ENCODE results near the gene MPHOSPH6.

MPHOSPH6 gene

GRCh38 chr16:82184213-82184612 lies 14.2 kb upstream of the MPHOSPH6 start:
- Mint-ChIP-seq H3K27me3 (ENCODE audit: low read depth) (peaks cover 26% of the 10 kb centered on the region), H3K36me3 (ENCODE audit: low read depth) (no peaks in the 10 kb centered on the region), H3K4me1 (ENCODE audit: low read depth) (peaks cover 12% of the 10 kb centered on the region), H3K27ac (no peak overlapping the region), H3K9me3 (no peaks in the 10 kb centered on the region), H3K4me3 (no peak overlapping the region)
- no peak for DNase-seq (ENCODE audit: low spot score)

- H3K4me3 Mint-ChIP-seq = no peak overlapping the region
- H3K36me3 Mint-ChIP-seq (ENCODE audit: low read depth) = no peaks in the 10 kb centered on the region
- H3K27me3 Mint-ChIP-seq (ENCODE audit: low read depth) = peaks cover 35% of the 10 kb centered on the region
- H3K9me3 Mint-ChIP-seq = no peaks in the 10 kb centered on the region
- peaks cover 9% of the 10 kb centered on the region for H3K4me1 Mint-ChIP-seq (ENCODE audit: low read depth)
- no peak for DNase-seq (ENCODE audit: low spot score)
- no peak overlapping the region for H3K27ac Mint-ChIP-seq
Observed at GRCh38 chr16:82183004-82183397, 13.0 kb upstream of the MPHOSPH6 start.

GRCh38 chr16:82182266-82183003 lies 12.4 kb upstream of the MPHOSPH6 start:
- no peak for DNase-seq (ENCODE audit: low spot score)
- peaks cover 37% of the 10 kb centered on the region for H3K27me3 Mint-ChIP-seq (ENCODE audit: low read depth)
- H3K4me1 Mint-ChIP-seq (ENCODE audit: low read depth) = peaks cover 4% of the 10 kb centered on the region
- no peak overlapping the region for H3K4me3 Mint-ChIP-seq
- H3K27ac Mint-ChIP-seq = no peak overlapping the region
- no peaks in the 10 kb centered on the region for H3K9me3 Mint-ChIP-seq
- no peaks in the 10 kb centered on the region for H3K36me3 Mint-ChIP-seq (ENCODE audit: low read depth)

GRCh38 chr16:82181461-82182185 lies 11.6 kb upstream of the MPHOSPH6 start:
- no peak overlapping the region for H3K27ac Mint-ChIP-seq
- no peak for DNase-seq (ENCODE audit: low spot score)
- no peaks in the 10 kb centered on the region for H3K36me3 Mint-ChIP-seq (ENCODE audit: low read depth)
- no peaks in the 10 kb centered on the region for H3K4me1 Mint-ChIP-seq (ENCODE audit: low read depth)
- no peak overlapping the region for H3K4me3 Mint-ChIP-seq
- H3K9me3 Mint-ChIP-seq = no peaks in the 10 kb centered on the region
- H3K27me3 Mint-ChIP-seq (ENCODE audit: low read depth) = peaks cover 43% of the 10 kb centered on the region

GRCh38 chr16:82178352-82178751 lies 8.3 kb upstream of the MPHOSPH6 start:
- Mint-ChIP-seq H3K9me3 (no peaks in the 10 kb centered on the region), H3K27ac (no peak overlapping the region), H3K27me3 (ENCODE audit: low read depth) (peaks cover 57% of the 10 kb centered on the region), H3K4me1 (ENCODE audit: low read depth) (no peaks in the 10 kb centered on the region), H3K4me3 (no peak overlapping the region), H3K36me3 (ENCODE audit: low read depth) (no peaks in the 10 kb centered on the region)
- no peak for DNase-seq (ENCODE audit: low spot score)

GRCh38 chr16:82177555-82177954 lies 7.5 kb upstream of the MPHOSPH6 start:
- Mint-ChIP-seq H3K27ac (no peak overlapping the region), H3K27me3 (ENCODE audit: low read depth) (peaks cover 60% of the 10 kb centered on the region), H3K36me3 (ENCODE audit: low read depth) (no peaks in the 10 kb centered on the region), H3K4me3 (no peak overlapping the region), H3K9me3 (no peaks in the 10 kb centered on the region), H3K4me1 (ENCODE audit: low read depth) (no peaks in the 10 kb centered on the region)
- no peak for DNase-seq (ENCODE audit: low spot score)

- peaks cover 68% of the 10 kb centered on the region for H3K27me3 Mint-ChIP-seq (ENCODE audit: low read depth)
- H3K4me3 Mint-ChIP-seq = no peak overlapping the region
- H3K9me3 Mint-ChIP-seq = no peaks in the 10 kb centered on the region
- no peaks in the 10 kb centered on the region for H3K36me3 Mint-ChIP-seq (ENCODE audit: low read depth)
- no peak for DNase-seq (ENCODE audit: low spot score)
- H3K4me1 Mint-ChIP-seq (ENCODE audit: low read depth) = no peaks in the 10 kb centered on the region
- H3K27ac Mint-ChIP-seq = no peak overlapping the region
Observed at GRCh38 chr16:82176204-82176603, 6.2 kb upstream of the MPHOSPH6 start.

GRCh38 chr16:82175627-82176026 lies 5.6 kb upstream of the MPHOSPH6 start:
- no peak for DNase-seq (ENCODE audit: low spot score)
- H3K4me3 Mint-ChIP-seq = no peak overlapping the region
- H3K27me3 Mint-ChIP-seq (ENCODE audit: low read depth) = peaks cover 71% of the 10 kb centered on the region
- H3K9me3 Mint-ChIP-seq = no peaks in the 10 kb centered on the region
- no peak overlapping the region for H3K27ac Mint-ChIP-seq
- H3K4me1 Mint-ChIP-seq (ENCODE audit: low read depth) = no peaks in the 10 kb centered on the region
- no peaks in the 10 kb centered on the region for H3K36me3 Mint-ChIP-seq (ENCODE audit: low read depth)

GRCh38 chr16:82167670-82168069 lies 2.4 kb downstream of the MPHOSPH6 start:
- H3K4me3 Mint-ChIP-seq = no peak overlapping the region
- H3K27ac Mint-ChIP-seq = no peak overlapping the region
- H3K27me3 Mint-ChIP-seq (ENCODE audit: low read depth) = peaks cover 18% of the 10 kb centered on the region
- no peak for DNase-seq (ENCODE audit: low spot score)
- H3K4me1 Mint-ChIP-seq (ENCODE audit: low read depth) = peaks cover 17% of the 10 kb centered on the region
- H3K9me3 Mint-ChIP-seq = peaks cover 12% of the 10 kb centered on the region
- H3K36me3 Mint-ChIP-seq (ENCODE audit: low read depth) = peaks cover 57% of the 10 kb centered on the region

GRCh38 chr16:82160226-82160625 lies 9.8 kb downstream of the MPHOSPH6 start:
- Mint-ChIP-seq H3K36me3 (ENCODE audit: low read depth) (peaks cover 56% of the 10 kb centered on the region), H3K4me1 (ENCODE audit: low read depth) (peaks cover 14% of the 10 kb centered on the region), H3K27ac (no peak overlapping the region), H3K9me3 (peaks cover under 1% of the 10 kb centered on the region), H3K4me3 (no peak overlapping the region), H3K27me3 (ENCODE audit: low read depth) (no peaks in the 10 kb centered on the region)
- DNase-seq (ENCODE audit: low spot score) = no peak

GRCh38 chr16:82157836-82158235 lies 12.2 kb downstream of the MPHOSPH6 start:
- Mint-ChIP-seq H3K36me3 (ENCODE audit: low read depth) (peaks cover 56% of the 10 kb centered on the region), H3K9me3 (peaks cover 10% of the 10 kb centered on the region), H3K4me1 (ENCODE audit: low read depth) (peaks cover 6% of the 10 kb centered on the region), H3K27ac (no peak overlapping the region), H3K4me3 (no peak overlapping the region), H3K27me3 (ENCODE audit: low read depth) (no peaks in the 10 kb centered on the region)
- DNase-seq (ENCODE audit: low spot score) = no peak

- DNase-seq (ENCODE audit: low spot score) = no peak
- Mint-ChIP-seq H3K27ac (no peak overlapping the region), H3K9me3 (peaks cover 10% of the 10 kb centered on the region), H3K27me3 (ENCODE audit: low read depth) (no peaks in the 10 kb centered on the region), H3K36me3 (ENCODE audit: low read depth) (peaks cover 56% of the 10 kb centered on the region), H3K4me3 (no peak overlapping the region), H3K4me1 (ENCODE audit: low read depth) (peaks cover 6% of the 10 kb centered on the region)
Observed at GRCh38 chr16:82157534-82157812, 12.6 kb downstream of the MPHOSPH6 start.

GRCh38 chr16:82156761-82157533 lies 13.1 kb downstream of the MPHOSPH6 start:
- H3K27ac Mint-ChIP-seq = no peak overlapping the region
- DNase-seq (ENCODE audit: low spot score) = no peak
- H3K36me3 Mint-ChIP-seq (ENCODE audit: low read depth) = peaks cover 51% of the 10 kb centered on the region
- H3K4me1 Mint-ChIP-seq (ENCODE audit: low read depth) = peaks cover 3% of the 10 kb centered on the region
- H3K27me3 Mint-ChIP-seq (ENCODE audit: low read depth) = no peaks in the 10 kb centered on the region
- peaks cover 10% of the 10 kb centered on the region for H3K9me3 Mint-ChIP-seq
- H3K4me3 Mint-ChIP-seq = no peak overlapping the region

- H3K9me3 Mint-ChIP-seq = peaks cover 10% of the 10 kb centered on the region
- H3K27me3 Mint-ChIP-seq (ENCODE audit: low read depth) = no peaks in the 10 kb centered on the region
- H3K27ac Mint-ChIP-seq = no peak overlapping the region
- no peak overlapping the region for H3K4me3 Mint-ChIP-seq
- peaks cover 54% of the 10 kb centered on the region for H3K36me3 Mint-ChIP-seq (ENCODE audit: low read depth)
- DNase-seq (ENCODE audit: low spot score) = no peak
- H3K4me1 Mint-ChIP-seq (ENCODE audit: low read depth) = peaks cover 1% of the 10 kb centered on the region
Observed at GRCh38 chr16:82152641-82153112, 17.3 kb downstream of the MPHOSPH6 start.
